K562 (cell line): Measurements from ENCODE around the gene FBXL12. TPM values are rescaled to one million over a fixed set of nuclear protein-coding genes. Genes with fewer than 3 reads are reported as not detected.

Experiments used
- KDM1A ChIP-seq, 2 experiments: fragments of 450-650 bp; IDR thresholded peaks; 2 replicates each; pipeline ENCODE4 v1.6.1; 2016; ENCODE audit warnings: mild to moderate bottlenecking in 2 of 2
- RBM34 ChIP-seq: fragments of 200-400 bp; formaldehyde crosslinking; IDR thresholded peaks from 2 replicates; pipeline ENCODE4 v1.6.1; 2018; ENCODE audit warnings: low read length, borderline replicate concordance; ENCODE audit not compliant: insufficient read depth
- SETDB1 ChIP-seq: IDR thresholded peaks from one replicate; pipeline ENCODE4 v1.6.1; 2012; ENCODE audit warnings: low read length, control low read depth, inconsistent platforms
- SMARCB1 ChIP-seq: IDR thresholded peaks from 2 replicates; pipeline ENCODE4 v1.6.1; 2011; ENCODE audit warnings: improper control_type of control experiment, low read depth; ENCODE audit not compliant: insufficient read length
- SNRNP70 ChIP-seq: fragments of 200-400 bp; formaldehyde crosslinking; optimal IDR thresholded peaks from 2 replicates; pipeline ENCODE3; 2017; ENCODE audit warnings: low read depth, low read length
- SP2 ChIP-seq: IDR thresholded peaks from 2 replicates; pipeline ENCODE4 v1.6.1; 2011; ENCODE audit warnings: mild to moderate bottlenecking, low read depth, low read length, moderate library complexity; ENCODE audit not compliant: poor library complexity, severe bottlenecking; ENCODE audit errors: extremely low read depth
- STAG1 ChIP-seq: sonication (generic); formaldehyde crosslinking; IDR thresholded peaks from 2 replicates; pipeline ENCODE4 v1.5.0; 2020; ENCODE audit warnings: missing genetic modification reagents, borderline replicate concordance
- TAF1 ChIP-seq: IDR thresholded peaks from 2 replicates; pipeline ENCODE4 v1.6.1; 2011; ENCODE audit warnings: mild to moderate bottlenecking, low read length, moderate library complexity; ENCODE audit not compliant: insufficient read depth, control insufficient read depth, severe bottlenecking; ENCODE audit errors: extremely low read depth
- TAF9B ChIP-seq: fragments of 450-650 bp; IDR thresholded peaks from 2 replicates; pipeline ENCODE4 v1.6.1; 2018; ENCODE audit warnings: mild to moderate bottlenecking; ENCODE audit not compliant: partially characterized antibody
- YY1 ChIP-seq, 3 experiments: IDR thresholded peaks; 2 replicates each; pipeline ENCODE4 v1.6.1; 2011; ENCODE audit warnings: low read length in 2 of 3, mild to moderate bottlenecking in 2 of 3, moderate library complexity in 2 of 3, borderline replicate concordance in 1 of 3, control low read depth in 1 of 3, low read depth in 1 of 3; ENCODE audit not compliant: insufficient read depth in 3 of 3, insufficient replicate concordance in 2 of 3, control insufficient read depth in 1 of 3, insufficient read length in 1 of 3; ENCODE audit errors: extremely low read depth in 1 of 3
- ZNF165 ChIP-seq: fragments of 250-450 bp; sonication (Bioruptor Pico); IDR thresholded peaks from 2 replicates; pipeline ENCODE4 v1.4.0; 2020; ENCODE audit warnings: borderline replicate concordance
- ZNF184 ChIP-seq: sonication (generic); formaldehyde crosslinking; IDR thresholded peaks from 2 replicates; pipeline ENCODE4 v1.5.0; 2020; ENCODE audit warnings: missing genetic modification reagents
- ZNF197 ChIP-seq: fragments of 200-800 bp; sonication (Bioruptor generic); IDR thresholded peaks from 2 replicates; pipeline ENCODE4 v1.6.1; 2016; ENCODE audit warnings: low read depth, missing genetic modification characterization, missing compliant biosample characterization
- ZNF384 ChIP-seq: IDR thresholded peaks from 2 replicates; pipeline ENCODE4 v1.6.1; 2012; ENCODE audit warnings: low read depth, low read length, improper control_type of control experiment
- ZNF431 ChIP-seq: sonication (generic); formaldehyde crosslinking; IDR thresholded peaks from 2 replicates; pipeline ENCODE4 v1.8.0; 2022; ENCODE audit warnings: mild to moderate bottlenecking, missing genetic modification reagents
- ZNF551 ChIP-seq: fragments of 250-450 bp; sonication (Bioruptor Pico); IDR thresholded peaks from 2 replicates; pipeline ENCODE4 v1.5.0; 2021; ENCODE audit warnings: mild to moderate bottlenecking, moderate library complexity
- ZNF79 ChIP-seq: fragments of 250-450 bp; sonication (Bioruptor Pico); IDR thresholded peaks from 2 replicates; pipeline ENCODE4 v1.4.0; 2020; ENCODE audit warnings: low read depth, mild to moderate bottlenecking, moderate library complexity
- ZZZ3 ChIP-seq: fragments of 450-650 bp; IDR thresholded peaks from 2 replicates; pipeline ENCODE4 v1.6.1; 2016; ENCODE audit warnings: antibody characterized with exemption, mild to moderate bottlenecking, moderate library complexity
- polyA plus RNA-seq, 8 experiments: library from polyadenylated mRNA; depleted of rRNA in 4 of 8; stranded (reverse) in 5 of 8; unstranded in 3 of 8; fragments of >200 nt; fragmentation: Nextera tagmentation in 2 of 8; fragmentation: Illumina TruSeq in 1 of 8; extraction: Ambion mirVana in 2 of 8; extraction: Trizol in 1 of 8; gene quantifications; 2 replicates each; pipeline versions ENCODE4 v1.2.1 to v1.2.3, GENCODE V29; 2011 to 2014; ENCODE audit warnings: inconsistent platforms in 1 of 8, missing spikeins in 1 of 8
- total RNA-seq, 7 experiments: library from RNA; depleted of rRNA in 6 of 7; stranded (reverse); fragments of >200 nt in 6 of 7; fragmentation: Illumina TruSeq in 2 of 7; extraction: Trizol in 2 of 7; gene quantifications; 2 replicates each; pipeline versions ENCODE4 v1.2.1 to v1.2.3, GENCODE V29; 2011 to 2021; ENCODE audit warnings: low replicate concordance in 1 of 7
- TF ChIP-seq, protein P1 (sequence below): fragments of 250-450 bp; sonication (Bioruptor Pico); IDR thresholded peaks from 2 replicates; pipeline ENCODE4 v1.5.0; 2021
- TF ChIP-seq, protein P2 (sequence below): IDR thresholded peaks from 2 replicates; pipeline ENCODE4 v1.6.1; 2016; ENCODE audit warnings: missing genetic modification characterization, missing compliant biosample characterization
- TF ChIP-seq, protein P3 (sequence below): sonication (generic); formaldehyde crosslinking; IDR thresholded peaks from 2 replicates; pipeline ENCODE4 v1.8.0; 2022; ENCODE audit warnings: mild to moderate bottlenecking, missing genetic modification reagents
- TF ChIP-seq, protein P4 (sequence below), 2 experiments: fragments of 250-450 bp in 1 of 2; fragments of 450-650 bp in 1 of 2; sonication (Bioruptor Pico) in 1 of 2; IDR thresholded peaks; 2 replicates each; pipeline versions ENCODE4 v1.6.1 to v1.8.0; 2016 to 2021; ENCODE audit warnings: mild to moderate bottlenecking in 2 of 2, moderate library complexity in 2 of 2, missing compliant biosample characterization in 1 of 2, missing genetic modification characterization in 1 of 2

FBXL12 gene
- total and polyA plus RNA-seq, 9 of the 15 experiments (the other 6 are each of a cell fraction or from before 2014, with no cell fraction given): 2.7 to 40.5 (median 26.5) TPM

DNA sequence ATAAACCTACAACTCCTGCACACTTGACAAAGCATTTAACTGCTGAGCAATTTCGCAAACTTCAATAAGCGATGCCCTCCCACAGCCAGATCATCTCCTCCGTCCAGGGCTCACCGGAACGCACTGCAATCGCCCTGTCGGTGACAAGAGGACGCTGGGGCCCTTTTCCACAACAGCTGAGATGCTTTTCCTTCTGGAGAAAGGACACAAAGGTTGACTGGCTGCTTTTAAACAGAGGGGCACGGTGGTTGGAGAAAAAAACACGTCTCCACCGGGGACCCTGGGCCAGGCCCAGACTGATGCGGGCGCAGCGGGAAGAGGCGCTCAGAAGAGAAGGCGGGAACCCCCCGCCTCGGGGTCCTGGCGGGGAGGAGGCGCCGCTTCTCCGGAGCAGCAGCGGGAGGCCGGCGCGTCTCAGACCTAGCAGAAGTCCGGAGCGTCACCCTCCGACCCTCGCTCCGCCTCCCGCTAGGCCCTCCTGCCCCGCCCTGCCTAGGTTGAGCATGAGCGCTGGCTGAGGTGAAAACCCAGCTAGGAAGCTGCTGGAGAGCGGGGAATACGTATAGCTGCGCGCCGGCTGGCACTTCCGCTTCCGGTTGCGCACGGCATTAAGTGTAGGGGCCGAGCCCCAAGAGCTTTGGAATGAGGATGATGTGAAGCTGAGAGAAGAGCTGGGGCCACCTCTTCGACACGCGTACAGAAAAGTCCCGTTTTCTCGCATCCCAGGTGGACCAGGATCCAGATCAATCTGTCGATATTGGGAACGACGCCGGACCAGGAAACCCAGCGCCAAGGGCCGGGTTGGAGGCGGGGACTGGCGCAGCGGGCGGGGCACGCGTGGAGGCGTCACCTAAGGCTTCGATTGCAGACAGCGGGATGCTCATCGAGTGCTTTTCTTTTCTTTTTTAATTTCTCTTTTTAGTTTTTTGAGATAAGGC lies 50.4 kb downstream of the FBXL12 start, which contains the start of gene ZNF846 (continued):
- TF ChIP-seq, protein P1, sequence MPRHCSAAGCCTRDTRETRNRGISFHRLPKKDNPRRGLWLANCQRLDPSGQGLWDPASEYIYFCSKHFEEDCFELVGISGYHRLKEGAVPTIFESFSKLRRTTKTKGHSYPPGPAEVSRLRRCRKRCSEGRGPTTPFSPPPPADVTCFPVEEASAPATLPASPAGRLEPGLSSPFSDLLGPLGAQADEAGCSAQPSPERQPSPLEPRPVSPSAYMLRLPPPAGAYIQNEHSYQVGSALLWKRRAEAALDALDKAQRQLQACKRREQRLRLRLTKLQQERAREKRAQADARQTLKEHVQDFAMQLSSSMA (CRISPR knock-in tag): no peak
- TF ChIP-seq, protein P2, sequence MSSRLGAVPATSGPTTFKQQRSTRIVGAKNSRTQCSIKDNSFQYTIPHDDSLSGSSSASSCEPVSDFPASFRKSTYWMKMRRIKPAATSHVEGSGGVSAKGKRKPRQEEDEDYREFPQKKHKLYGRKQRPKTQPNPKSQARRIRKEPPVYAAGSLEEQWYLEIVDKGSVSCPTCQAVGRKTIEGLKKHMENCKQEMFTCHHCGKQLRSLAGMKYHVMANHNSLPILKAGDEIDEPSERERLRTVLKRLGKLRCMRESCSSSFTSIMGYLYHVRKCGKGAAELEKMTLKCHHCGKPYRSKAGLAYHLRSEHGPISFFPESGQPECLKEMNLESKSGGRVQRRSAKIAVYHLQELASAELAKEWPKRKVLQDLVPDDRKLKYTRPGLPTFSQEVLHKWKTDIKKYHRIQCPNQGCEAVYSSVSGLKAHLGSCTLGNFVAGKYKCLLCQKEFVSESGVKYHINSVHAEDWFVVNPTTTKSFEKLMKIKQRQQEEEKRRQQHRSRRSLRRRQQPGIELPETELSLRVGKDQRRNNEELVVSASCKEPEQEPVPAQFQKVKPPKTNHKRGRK: no peak
- TF ChIP-seq ZNF184 (no peak), SMARCB1 (no peak), TAF1 (peak; percentile 81), ZNF384 (no peak; the same call in 1 of the 2 replicates), YY1 (IDR thresholded peaks at IDR 0.05; ENCODE audit: borderline replicate concordance in 1 of 3, control insufficient read depth in 1 of 3, extremely low read depth in 1 of 3, insufficient read depth in 3 of 3, insufficient read length in 1 of 3, insufficient replicate concordance in 2 of 3, low read depth in 1 of 3, low read length in 2 of 3) (peak in 2 of 3 experiments; percentile 23 to 65), SP2 (no peak), ZNF551 (CRISPR knock-in tag) (no peak), STAG1 (CRISPR knock-in tag) (no peak), RBM34 (no peak), ZNF431 (peak; percentile 54; the same call in 1 of the 2 replicates), SNRNP70 (no peak), SETDB1 (no peak), KDM1A (IDR thresholded peaks at IDR 0.05) (no peak), ZZZ3 (no peak; the same call in 1 of the 2 replicates), ZNF79 (CRISPR knock-in tag) (no peak), ZNF165 (CRISPR knock-in tag) (no peak), ZNF197 (CRISPR knock-in tag) (no peak), TAF9B (peak; percentile 62)
- TF ChIP-seq, protein P3, sequence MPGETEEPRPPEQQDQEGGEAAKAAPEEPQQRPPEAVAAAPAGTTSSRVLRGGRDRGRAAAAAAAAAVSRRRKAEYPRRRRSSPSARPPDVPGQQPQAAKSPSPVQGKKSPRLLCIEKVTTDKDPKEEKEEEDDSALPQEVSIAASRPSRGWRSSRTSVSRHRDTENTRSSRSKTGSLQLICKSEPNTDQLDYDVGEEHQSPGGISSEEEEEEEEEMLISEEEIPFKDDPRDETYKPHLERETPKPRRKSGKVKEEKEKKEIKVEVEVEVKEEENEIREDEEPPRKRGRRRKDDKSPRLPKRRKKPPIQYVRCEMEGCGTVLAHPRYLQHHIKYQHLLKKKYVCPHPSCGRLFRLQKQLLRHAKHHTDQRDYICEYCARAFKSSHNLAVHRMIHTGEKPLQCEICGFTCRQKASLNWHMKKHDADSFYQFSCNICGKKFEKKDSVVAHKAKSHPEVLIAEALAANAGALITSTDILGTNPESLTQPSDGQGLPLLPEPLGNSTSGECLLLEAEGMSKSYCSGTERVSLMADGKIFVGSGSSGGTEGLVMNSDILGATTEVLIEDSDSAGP (CRISPR knock-in tag): peak; percentile 43; the same call in 1 of the 2 replicates
- TF ChIP-seq, protein P4, sequence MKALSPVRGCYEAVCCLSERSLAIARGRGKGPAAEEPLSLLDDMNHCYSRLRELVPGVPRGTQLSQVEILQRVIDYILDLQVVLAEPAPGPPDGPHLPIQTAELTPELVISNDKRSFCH (CRISPR knock-in tag; IDR thresholded peaks at IDR 0.05): no peak
- TF ChIP-seq, protein P4 (tag; IDR thresholded peaks at IDR 0.05): peak; percentile 75
